CD4-positive, alpha-beta T cell (primary cell): ENCODE measurements around the gene MEX3C. TPM values are rescaled to one million over a fixed set of nuclear protein-coding genes. Genes with fewer than 3 reads are reported as not detected.
A peak's percentile ranks its signal among the peaks of the same experiment; 100 is the strongest.

Experiments
- ATAC-seq: fragments of 200-7000 bp; cut with Tn5 transposase; one replicate; pipeline ENCODE4 v1.10.0; 2022; ENCODE audit warnings: mild to moderate bottlenecking; ENCODE audit not compliant: poor library complexity
- CTCF ChIA-PET: fragments of 350-600 bp; sonication (Branson Sonifier 250); formaldehyde crosslinking; loops from one replicate; lab custom pipeline; 2021; ENCODE audit warnings: antibody characterized with exemption, inconsistent platforms; lab: Charles Lee
- POLR2A ChIA-PET: fragments of 350-600 bp; sonication (Branson Sonifier 250); formaldehyde crosslinking; loops from one replicate; lab custom pipeline; 2021; ENCODE audit warnings: antibody characterized with exemption, inconsistent platforms; lab: Charles Lee
- DNase-seq, 14 experiments: peaks; one replicate each; pipeline ENCODE4 v3.0.0-alpha.2; 2013 to 2020; ENCODE audit warnings: mixed read lengths in 2 of 14
- H3K27ac ChIP-seq, 2 donors: one replicate each; pipeline versions ENCODE4 v1.5.1 to v1.7.0; 2013; ENCODE audit warnings: low read length in 2 of 2, low read depth in 1 of 2, mild to moderate bottlenecking in 1 of 2
- H3K27me3 ChIP-seq, 2 experiments: 1 replicate in 1 of 2; 2 replicates in 1 of 2; pipeline versions ENCODE4 v1.6.1 to v1.7.0; 2013; ENCODE audit warnings: low read length in 2 of 2, control low read depth in 1 of 2, mild to moderate bottlenecking in 1 of 2, moderate library complexity in 1 of 2; ENCODE audit not compliant: insufficient read depth in 2 of 2, control insufficient read depth in 1 of 2
- H3K36me3 ChIP-seq: one replicate; pipeline ENCODE4 v1.6.1; 2013; ENCODE audit warnings: low read length, control low read depth; ENCODE audit not compliant: insufficient read depth
- H3K4me1 ChIP-seq: one replicate; pipeline ENCODE4 v1.6.1; 2013; ENCODE audit warnings: low read length, control low read depth; ENCODE audit not compliant: insufficient read depth
- H3K4me3 ChIP-seq: one replicate; pipeline ENCODE4 v1.5.1; 2013; ENCODE audit warnings: mild to moderate bottlenecking, low read length, moderate library complexity
- H3K9me3 ChIP-seq, 2 experiments: 1 replicate in 1 of 2; 2 replicates in 1 of 2; pipeline versions ENCODE4 v1.6.1 to v1.7.0; 2013; ENCODE audit warnings: low read length in 2 of 2, mild to moderate bottlenecking in 2 of 2, control low read depth in 1 of 2, moderate library complexity in 1 of 2; ENCODE audit not compliant: control insufficient read depth in 1 of 2, insufficient read depth in 1 of 2
- H3K27ac Mint-ChIP-seq: one replicate; pipeline ENCODE4 v1.8.0; 2020; ENCODE audit warnings: mixed read lengths
- H3K27me3 Mint-ChIP-seq: one replicate; pipeline ENCODE4 v1.8.0; 2021; ENCODE audit warnings: mixed read lengths
- H3K36me3 Mint-ChIP-seq: one replicate; pipeline ENCODE4 v1.8.0; 2021; ENCODE audit warnings: low read depth, mixed read lengths
- H3K4me1 Mint-ChIP-seq: one replicate; pipeline ENCODE4 v1.8.0; 2021; ENCODE audit warnings: low read depth, mixed read lengths
- H3K4me3 Mint-ChIP-seq: one replicate; pipeline ENCODE4 v1.8.0; 2020; ENCODE audit warnings: mild to moderate bottlenecking, mixed read lengths
- H3K9me3 Mint-ChIP-seq: one replicate; pipeline ENCODE4 v1.8.0; 2020; ENCODE audit warnings: mixed read lengths
- CTCF ChIP-seq: fragments of 200-600 bp; IDR thresholded peaks from one replicate; pipeline ENCODE4 v1.8.0; 2022; ENCODE audit warnings: antibody characterized with exemption, mild to moderate bottlenecking
- intact Hi-C, 2 experiments: fragments of 100-400 bp; cut with DNase I in 1 of 2; cut with micrococcal nuclease in 1 of 2; formaldehyde crosslinking; loops; one replicate each; pipeline versions ENCODE4 v1.15.1 to v1.9.0; 2023 to 2025; cut with DNase I, micrococcal nuclease
- total RNA-seq, 174 experiments: library from RNA in 2 of 174; stranded (reverse) in 2 of 174; gene quantifications; one replicate each; pipeline ENCODE4 v1.2.3 and lab custom pipeline; 2021 to 2026

The MEX3C gene
- total RNA-seq, 2 experiments from 2014 or later = 70.8 to 76.1 TPM

GRCh38 chr18:51151568-51152511, 45.6 kb downstream of the MEX3C start:
- H3K27ac ChIP-seq = peak overlapping the region; percentile 25 to 52
- no peaks in the 10 kb centered on the region for H3K27me3 Mint-ChIP-seq
- peak overlapping the region; percentile 75 for H3K27ac Mint-ChIP-seq
- H3K27me3 ChIP-seq = no peaks in the 10 kb centered on the region
- TF ChIP-seq CTCF = peak; percentile 47
- ChIA-PET CTCF (interaction anchor here (0.7 to 0.8 kb wide), 4 partner anchors 34 to 46 kb away, joined by 3 to 6 read pairs (median 4); partner anchors contain the start of gene MEX3C), POLR2A (interaction anchor here (1.1 to 3.9 kb wide), 6 partner anchors 35 to 184 kb away, joined by 3 to 85 read pairs (median 4); partner anchors contain the start of genes ELAC1, MEX3C and SMAD4)
- H3K4me1 ChIP-seq = peaks cover 37% of the 10 kb centered on the region
- H3K36me3 Mint-ChIP-seq = no peaks in the 10 kb centered on the region
- no peaks in the 10 kb centered on the region for H3K9me3 ChIP-seq
- ATAC-seq (peak; percentile 88), DNase-seq (peak; percentile 40 to 88 (median 62))
- H3K4me3 Mint-ChIP-seq = peak overlapping the region; percentile 77
- no peaks in the 10 kb centered on the region for H3K9me3 Mint-ChIP-seq
- H3K4me1 Mint-ChIP-seq = peaks cover 40% of the 10 kb centered on the region
- H3K36me3 ChIP-seq = no peaks in the 10 kb centered on the region
- H3K4me3 ChIP-seq = peak overlapping the region; percentile 45
- intact Hi-C loops = loop anchor here in 1 of 2 experiments (2.0 kb wide), 2 partner anchors 39 to 45 kb away; partner anchors contain the start of gene MEX3C

- ChIA-PET CTCF (no interaction called here), POLR2A (no interaction called here)
- Histone ChIP-seq H3K4me1 (peaks cover 37% of the 10 kb centered on the region), H3K4me3 (no peak overlapping the region), H3K36me3 (no peaks in the 10 kb centered on the region), H3K27me3 (no peaks in the 10 kb centered on the region), H3K9me3 (no peaks in the 10 kb centered on the region), H3K27ac (no peak overlapping the region)
- H3K9me3 Mint-ChIP-seq = no peaks in the 10 kb centered on the region
- no peak for ATAC-seq
- no peak for TF ChIP-seq CTCF
- no peaks in the 10 kb centered on the region for H3K36me3 Mint-ChIP-seq
- no peaks in the 10 kb centered on the region for H3K27me3 Mint-ChIP-seq
- peak overlapping the region; percentile 75 for H3K27ac Mint-ChIP-seq
- DNase-seq = no peak
- no peak overlapping the region for H3K4me3 Mint-ChIP-seq
- H3K4me1 Mint-ChIP-seq = peaks cover 40% of the 10 kb centered on the region
- intact Hi-C loops = loop anchor here in 1 of 2 experiments (2.0 kb wide), 1 partner anchor 40 kb away; no protein-coding TSS in a partner anchor
These were observed 46.3 kb downstream of the MEX3C start for GRCh38 chr18:51151185-51151567.

GRCh38 chr18:51150113-51150700, 47.3 kb downstream of the MEX3C start:
- no peaks in the 10 kb centered on the region for H3K27me3 Mint-ChIP-seq
- no peak for ATAC-seq
- H3K27ac Mint-ChIP-seq = peak overlapping the region; percentile 1
- CTCF ChIA-PET = interaction anchor here (1.0 kb wide), 1 partner anchor 17 kb away, joined by 3 read pairs; no protein-coding TSS in a partner anchor
- POLR2A ChIA-PET = interaction anchor here (1.4 kb wide), 1 partner anchor 46 kb away, joined by 4 read pairs; no protein-coding TSS in a partner anchor
- no peaks in the 10 kb centered on the region for H3K9me3 ChIP-seq
- H3K4me3 ChIP-seq = no peak overlapping the region
- intact Hi-C loops = loop anchor here in 1 of 2 experiments (2.0 kb wide), 1 partner anchor 41 kb away; no protein-coding TSS in a partner anchor
- H3K27ac ChIP-seq = no peak overlapping the region
- no peak for TF ChIP-seq CTCF
- H3K9me3 Mint-ChIP-seq = no peaks in the 10 kb centered on the region
- H3K4me1 ChIP-seq = peaks cover 37% of the 10 kb centered on the region
- DNase-seq = peak in 1 of 14 experiments; percentile 12
- no peaks in the 10 kb centered on the region for H3K36me3 ChIP-seq
- no peak overlapping the region for H3K4me3 Mint-ChIP-seq
- H3K27me3 ChIP-seq = no peaks in the 10 kb centered on the region
- H3K4me1 Mint-ChIP-seq = peaks cover 37% of the 10 kb centered on the region
- no peaks in the 10 kb centered on the region for H3K36me3 Mint-ChIP-seq
